Hematopoietic multipotent progenitor cell treated with erythropoietin and hydrocortisone succinate and interleukin-3 and kit ligand, for 8 days (in vitro differentiated cells): Measurements from ENCODE around the gene TMEM129.
A peak's percentile ranks its signal among the peaks of the same experiment; 100 is the strongest.
"Not testable (repeated sequence)": the region's sequence is repeated elsewhere in the genome, so short reads cannot be mapped to it uniquely, and the experiment has no call there.

ENCODE experiments used
- DNase-seq: peaks from one replicate; pipeline ENCODE4 v3.0.0-alpha.2; 2015

The TMEM129 gene

DNA sequence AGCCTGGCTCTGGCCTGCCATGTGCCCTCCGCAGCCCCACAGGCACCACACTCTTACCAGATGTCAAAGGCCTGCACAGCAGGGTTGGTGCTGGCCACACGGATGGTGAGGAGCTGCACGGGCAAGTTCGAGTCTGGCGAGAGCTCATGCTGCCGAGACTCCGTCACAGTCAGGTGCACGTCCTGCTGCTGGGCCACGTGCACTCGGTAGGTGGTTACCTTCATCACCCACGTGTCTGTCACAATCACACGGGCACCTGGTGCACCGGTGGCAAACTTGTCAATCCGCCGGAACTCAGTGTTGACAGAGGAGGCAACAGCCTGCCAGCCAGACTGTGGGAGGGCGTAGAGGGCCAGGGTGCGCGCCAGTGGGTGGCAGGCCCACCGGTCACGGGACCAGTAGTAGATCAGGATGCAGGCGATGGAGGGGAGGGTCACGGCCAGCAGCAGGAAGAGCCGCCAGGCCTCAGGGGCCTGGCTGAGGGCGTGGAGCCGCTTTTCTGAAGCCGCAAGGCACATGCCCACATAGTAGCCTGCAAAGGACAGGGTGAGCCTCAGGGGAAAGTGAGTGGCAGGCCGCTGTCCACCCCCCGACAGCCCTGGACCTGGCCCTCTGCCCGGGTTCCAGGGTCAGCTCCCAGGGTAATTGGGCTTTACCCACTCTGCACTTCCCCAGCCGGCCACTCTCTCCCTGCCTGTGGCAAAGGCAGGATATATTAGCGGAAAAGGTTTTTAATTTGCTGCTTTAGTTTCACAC is 2.9 kb downstream of the TMEM129 start:
- no peak for DNase-seq

DNA sequence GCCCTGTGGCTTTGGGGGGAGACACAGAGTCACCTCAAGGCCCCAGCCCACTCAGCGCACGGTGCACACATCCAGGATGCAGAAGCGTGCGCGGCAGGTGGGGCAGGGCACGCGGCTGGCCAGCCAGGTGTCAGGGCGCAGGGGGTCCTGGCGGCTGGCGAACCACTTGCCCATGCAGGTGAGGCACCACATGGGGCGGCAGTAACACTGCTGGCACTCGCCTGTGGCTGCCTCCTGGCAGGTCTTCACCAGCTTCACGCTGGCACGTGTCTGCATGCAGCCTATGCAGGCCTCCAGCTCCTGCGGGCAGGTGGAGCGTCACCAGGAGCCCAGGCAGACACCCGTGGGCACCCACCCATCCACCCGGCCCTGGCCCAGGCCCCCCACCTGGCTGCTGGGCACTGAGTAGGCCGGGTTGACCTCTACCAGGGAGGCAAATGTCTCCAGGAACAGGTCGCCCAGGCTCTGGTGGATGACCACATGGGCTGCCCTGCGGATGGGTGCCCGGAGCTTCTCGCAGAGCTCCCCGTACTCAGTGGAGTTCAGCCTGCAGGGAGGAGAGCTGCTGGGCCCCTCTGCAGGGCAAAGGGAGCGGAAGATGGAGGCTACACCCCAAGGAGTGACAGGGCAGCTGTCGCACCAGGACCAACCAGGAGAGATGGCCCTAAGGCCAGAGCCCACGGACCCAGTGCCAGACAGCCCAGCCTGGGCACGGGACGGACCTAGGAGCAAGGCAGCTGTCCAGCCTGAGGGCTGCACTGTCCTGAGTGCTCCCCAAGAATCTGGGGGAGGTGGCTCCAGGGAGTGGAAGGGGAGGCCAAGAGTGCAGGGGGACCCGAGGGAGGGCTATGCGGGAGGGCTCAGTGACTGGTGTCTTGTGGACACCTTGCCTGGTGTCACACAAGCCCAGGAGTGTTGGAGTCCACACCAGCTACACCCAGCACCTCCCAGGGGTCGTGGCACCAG is 3.7 kb downstream of the TMEM129 start:
- no peak for DNase-seq

DNA sequence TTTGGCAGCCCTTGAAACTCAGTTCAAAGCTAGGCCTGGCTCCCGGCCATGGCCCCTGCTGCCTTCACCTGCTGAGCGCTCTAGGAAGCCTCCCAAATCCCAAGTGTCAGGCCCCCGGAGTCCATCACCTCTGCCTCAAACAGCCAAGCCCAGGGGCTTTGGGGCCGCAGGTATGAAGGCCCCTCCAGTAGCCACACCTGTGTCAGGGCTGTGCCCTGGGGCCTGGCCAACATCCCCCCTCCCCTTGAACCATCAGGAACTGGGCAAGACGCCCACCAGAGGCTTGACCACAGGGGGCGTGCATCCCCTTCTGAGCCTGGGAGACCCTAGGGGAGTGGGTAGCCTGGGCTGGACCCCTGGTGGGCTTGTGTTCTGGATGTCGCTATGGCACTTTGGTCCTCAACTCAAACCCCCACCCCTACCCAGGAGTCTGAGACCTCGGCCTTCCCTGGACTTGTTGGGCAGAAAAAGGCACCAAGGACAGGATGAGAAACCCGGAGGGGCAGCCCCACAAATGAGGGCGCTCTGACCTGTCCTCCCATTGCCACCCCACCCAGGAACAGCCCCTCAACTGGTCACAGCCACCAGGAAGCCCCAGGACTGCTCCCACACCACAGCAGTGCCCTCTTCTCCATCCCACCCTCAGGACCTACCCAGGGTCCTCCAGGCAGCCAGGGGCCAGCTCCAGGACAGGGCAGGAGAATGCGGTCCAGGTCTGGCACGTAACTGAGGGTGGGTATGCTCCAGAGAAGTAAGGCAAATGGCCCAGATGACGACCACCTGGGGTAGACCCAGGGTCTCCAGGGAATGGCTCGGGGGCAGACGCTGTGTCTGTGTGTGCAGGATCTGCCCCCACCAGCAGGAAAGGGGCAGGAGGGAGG is 4.8 kb downstream of the TMEM129 start:
- no peak for DNase-seq

DNA sequence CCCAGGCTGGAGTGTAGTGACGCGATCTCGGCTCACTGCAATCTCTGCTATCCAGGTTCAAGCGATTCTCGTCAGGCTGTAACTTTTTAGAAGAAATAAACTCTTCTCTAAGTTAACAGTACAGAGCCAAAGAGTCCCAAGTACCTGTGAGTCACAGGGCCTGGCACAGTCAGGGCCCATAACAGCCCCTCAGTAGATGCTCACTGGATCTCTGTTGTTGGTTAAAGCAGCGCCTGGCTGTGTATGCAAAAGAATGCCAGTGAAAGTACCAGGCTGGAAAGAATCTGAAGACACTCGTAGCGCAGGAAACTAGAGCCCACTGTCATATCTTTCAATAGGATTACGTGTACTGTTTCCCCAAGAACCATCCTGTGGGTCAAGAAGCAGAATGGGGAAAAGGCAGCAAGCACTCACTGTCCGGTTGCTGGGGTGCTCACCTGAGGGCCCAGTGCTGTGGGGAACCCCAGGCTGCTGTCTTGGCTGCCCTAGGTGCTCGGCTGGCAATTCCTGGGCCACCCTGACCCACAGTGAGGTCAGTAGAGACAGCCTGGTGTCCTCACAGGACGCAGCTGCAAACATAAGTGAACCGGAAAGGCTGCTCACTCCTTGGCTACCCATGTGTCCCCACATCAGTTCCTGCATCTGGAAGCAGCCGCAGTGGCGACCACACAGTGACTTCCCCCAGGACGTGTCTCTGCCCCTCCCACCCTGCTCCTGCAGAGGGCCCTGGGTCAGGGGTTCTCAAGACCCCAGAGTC is 5.9 kb downstream of the TMEM129 start:
- DNase-seq, result peak; percentile 48

DNA sequence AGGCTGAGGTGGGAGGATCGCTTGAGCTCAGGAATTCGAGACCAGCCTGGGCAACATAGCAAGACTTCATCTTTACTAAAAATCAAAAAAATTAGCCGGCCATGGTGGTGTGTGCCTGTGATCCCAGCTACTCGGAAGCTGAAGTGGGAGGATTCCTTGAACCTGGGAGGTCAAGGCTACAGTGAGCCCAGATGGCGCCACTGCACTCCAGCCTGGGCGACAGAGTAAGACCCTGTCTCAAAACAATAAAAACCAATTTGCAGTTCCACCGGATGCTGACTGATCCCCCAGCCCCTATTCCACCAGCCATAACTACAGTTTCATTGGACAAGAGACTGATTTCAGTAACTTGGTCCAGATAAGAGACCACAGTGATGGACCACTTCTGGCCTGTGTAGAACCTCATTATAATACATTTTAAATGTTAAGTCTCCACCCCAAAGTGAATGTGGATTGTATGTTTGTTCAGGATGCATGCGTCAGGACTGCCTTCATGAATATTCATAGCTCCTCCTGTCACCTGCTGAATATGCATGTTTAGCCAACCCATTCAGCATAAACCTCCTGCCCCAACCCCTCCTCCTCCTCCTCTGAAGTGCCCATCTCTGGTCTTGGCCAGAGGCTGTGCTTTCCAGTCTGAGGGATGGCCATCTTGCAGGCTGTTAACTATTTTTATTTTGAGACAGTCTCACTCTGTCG is 6.7 kb downstream of the TMEM129 start:
- DNase-seq, result peak; percentile 41

DNA sequence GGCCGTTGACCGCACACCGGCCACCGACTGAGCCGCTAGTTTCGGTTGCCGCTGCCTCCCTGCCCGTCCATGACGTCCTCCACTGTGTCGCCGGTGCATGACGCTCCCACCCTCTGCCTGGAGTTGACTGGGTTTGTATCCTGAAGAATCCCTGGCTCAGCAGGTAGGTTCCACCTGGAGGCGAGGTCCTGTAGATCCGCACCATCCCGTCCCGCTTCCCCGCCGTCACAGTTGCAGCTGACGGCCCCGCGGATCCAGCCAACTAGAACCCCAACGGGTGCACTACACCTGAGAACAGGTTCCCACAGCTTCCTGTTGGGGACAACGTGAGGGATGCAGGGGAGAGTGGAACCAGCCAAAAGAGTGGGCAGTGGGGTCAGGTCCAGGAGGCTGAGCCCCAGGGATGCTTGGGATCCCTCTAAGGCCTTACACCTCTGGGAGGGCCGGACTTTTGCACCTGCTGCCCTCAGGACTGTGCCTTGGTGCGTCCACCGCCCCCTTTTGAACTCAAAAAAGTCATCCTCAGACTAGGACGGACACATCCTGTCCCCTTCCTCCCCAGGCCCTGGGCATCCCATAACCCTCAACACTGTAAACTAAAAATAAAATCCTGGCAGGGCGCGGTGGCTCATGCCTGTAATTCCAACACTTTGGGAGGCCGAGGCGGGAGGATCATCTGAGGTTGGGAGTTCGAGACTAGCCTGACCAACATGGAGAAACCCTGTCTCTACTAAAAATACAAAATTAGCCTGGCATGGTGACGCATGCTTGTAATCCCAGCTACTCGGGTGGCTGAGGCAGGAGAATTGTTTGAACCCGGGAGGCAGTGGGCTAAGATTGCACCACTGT is 7.9 kb downstream of the TMEM129 start:
- no peak for DNase-seq

DNA sequence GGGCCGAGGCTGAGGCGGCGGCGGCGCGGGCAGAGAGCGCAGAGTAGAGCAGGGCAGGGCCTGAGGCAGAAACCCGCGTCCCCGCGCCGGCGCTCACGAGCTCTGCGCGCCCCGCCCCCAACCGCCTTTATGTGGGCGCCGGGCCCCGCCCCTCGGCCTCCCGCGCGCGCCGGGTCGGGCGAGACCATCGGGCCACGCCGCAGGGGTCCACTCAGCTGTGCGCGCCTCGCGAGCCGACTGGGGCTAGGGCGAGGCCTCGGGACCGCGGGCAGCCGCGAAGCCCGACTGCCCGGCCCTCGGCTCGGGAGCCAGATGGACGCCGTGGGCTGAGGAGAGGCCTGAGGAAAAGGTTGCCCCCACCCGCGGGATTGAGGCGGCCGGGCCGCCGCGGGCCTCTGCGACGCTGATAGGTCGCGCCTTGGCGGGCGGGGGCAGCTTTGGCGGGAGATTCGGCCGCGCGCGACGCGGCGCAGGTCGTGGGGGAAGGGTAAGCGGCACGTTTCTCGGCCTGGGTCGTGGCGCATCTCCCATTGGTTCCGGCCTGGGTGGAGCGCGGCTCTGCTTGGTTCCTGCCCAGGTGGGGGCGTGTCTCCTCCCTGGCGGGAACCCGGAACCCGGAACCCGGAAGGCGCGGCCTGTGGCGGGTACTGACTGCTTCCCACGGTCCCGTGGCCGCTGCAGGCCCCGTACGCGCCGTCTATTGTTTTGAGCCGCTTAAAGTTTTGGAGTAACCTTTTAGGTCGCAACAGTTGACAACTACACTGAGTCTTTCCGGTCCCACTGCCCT is 8.7 kb downstream of the TMEM129 start, which contains the start of gene SLBP:
Gene SLBP (minus strand): TSS at position 104 of the 787 bp plus-strand sequence. CDS start 131 bp downstream, outside the sequence.
- DNase-seq, result peak; percentile 97

DNA sequence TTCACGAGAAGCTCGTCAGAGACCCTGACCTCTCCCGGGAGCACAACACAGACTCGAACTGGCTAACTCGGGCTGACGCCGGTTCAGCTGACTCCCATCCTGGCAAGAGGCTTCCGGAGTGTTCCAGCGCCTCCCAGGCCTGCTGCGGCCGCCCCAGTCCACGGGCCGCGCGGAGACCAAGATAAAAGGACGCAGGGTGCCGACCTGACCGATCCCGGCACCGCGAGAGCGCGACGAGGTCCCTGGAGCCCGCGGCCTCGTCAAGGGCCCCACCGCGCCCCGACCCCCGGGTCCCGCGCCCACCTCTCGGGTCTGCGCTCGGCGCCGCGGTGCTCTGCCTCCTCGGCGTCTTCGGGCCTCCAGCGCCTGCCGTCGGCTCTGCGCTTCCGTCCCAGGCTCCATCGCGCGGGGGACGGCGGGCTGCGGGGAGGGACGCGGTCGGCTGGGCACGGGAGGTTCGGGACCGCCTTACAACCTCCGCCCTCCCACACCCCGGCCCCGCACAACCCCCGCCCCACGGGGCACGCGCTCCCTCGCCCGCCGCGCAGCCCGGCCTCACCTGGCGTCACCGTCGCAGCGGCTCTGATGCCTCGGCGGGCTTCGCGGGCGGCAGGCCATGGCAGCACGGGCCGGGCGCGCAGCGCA is 9.4 kb downstream of the TMEM129 start:
- DNase-seq, result peak; percentile 43

DNA sequence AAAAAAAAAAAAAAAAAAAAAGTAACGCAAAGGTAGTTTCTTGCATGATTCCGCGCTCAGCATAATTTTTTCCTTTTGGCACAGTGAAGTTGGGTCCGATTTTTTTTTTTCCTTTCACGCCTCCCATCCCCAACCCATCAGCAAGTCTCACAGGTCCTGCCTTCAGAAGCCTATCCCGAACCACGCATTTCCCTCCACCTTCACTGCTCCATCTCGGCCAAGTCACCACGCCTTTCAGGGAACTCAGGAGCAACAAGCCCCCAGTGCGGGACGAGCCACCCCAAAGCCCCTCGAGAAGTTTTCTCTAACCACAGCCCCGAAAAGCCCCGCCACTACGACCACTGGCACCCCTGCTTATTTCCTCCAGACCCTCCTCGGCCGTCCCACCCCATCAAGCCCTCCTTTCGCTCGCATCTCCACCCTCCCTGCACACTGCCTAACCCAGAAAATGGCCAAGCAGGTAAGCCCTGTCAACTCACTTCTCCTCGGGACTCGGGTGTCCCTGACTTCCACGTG is 10.0 kb downstream of the TMEM129 start:
- no peak for DNase-seq

DNA sequence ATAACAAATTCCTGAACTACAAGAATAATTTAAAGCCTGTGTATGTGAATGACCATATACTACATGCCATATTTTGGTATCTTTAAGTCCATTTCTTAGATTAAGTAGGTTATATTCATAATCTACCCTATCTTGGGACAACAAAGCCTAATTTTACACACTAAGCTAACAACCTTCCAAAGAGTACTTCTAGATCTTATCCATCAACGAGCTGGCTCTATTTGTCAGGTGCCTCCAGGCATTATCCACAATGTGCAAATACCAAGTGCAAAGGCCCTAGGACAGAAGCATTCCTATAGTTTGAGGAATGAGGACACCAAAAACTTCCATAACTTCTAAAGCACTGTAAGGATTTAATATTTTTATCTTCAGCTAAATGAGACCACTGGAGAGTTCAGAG is 12.5 kb downstream of the TMEM129 start:
- DNase-seq, result no peak

DNA sequence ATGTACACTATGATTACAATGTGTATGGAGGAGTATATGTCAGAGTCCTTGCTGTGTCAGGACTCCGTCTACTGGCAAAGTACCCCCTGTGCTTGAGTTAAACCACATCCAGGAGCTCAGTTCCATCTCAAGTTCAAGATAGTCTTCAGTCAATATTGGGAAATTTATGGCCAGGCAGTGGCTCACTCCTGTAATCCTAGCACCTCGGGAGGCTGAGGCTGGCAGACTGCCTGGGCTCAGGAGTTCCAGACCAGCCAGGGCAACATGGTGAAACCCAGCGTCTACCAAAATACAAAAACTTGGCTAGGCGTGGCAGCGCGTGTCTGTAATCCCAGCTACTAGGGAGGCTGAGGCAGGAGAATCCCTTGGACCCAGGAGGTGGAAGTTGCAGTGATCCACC is 14.8 kb downstream of the TMEM129 start:
- no peak for DNase-seq

DNA sequence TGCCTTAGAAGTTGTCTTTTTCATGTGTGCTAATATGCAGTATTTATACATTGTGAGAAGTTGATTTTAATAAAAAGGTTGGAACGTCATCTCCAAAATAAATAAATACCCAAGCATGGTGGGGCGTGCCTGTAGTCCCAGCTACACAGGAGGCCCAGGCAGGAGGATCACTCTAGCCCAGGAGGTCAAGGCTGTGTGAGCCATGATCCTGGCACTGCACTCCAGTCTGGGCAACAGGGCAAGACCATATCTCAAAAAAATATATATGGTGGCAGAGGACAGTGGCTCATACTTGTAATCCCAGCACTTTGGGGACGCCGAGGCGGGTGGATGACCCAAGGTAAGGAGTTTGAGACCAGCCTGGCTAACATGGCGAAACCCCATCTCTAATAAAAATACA is 15.4 kb downstream of the TMEM129 start:
- DNase-seq, result no peak

DNA sequence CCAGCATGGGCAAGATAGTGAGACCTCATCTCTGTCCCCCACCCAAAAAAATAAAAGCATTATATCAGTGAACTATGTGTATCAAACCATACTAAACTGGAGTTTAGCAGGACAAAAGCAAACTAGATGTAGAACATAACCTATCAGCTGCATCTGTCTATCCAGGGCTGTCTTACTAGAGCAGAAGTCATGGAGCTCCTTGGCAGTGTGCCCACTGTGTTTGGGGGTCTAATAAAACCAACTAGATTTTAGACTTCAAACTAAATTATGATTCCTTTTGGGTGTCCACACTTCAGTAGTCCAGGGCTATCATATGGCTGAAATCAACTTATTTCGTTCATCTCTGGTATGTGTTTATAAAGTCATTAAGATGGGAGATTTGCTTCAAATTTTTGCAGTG is 17.3 kb downstream of the TMEM129 start:
- peak; percentile 46 for DNase-seq

DNA sequence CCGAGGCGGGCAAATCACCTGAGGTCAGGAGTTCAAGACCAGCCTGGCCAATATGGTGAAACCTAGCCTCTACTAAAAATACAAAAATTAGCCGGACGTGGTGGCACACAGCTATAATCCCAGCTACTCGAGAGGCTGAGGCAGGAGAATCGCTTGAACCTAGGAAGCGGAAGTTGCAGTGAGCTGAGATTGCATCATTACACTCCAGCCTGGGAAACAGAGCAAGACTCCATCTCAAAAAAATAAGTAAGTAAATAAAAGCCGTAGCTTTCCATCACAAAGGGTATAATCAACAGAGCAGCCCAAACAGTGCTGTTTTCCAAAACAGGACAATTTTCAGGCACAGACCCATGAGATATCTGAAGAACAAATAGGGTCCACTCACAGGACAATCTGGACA is 19.5 kb downstream of the TMEM129 start:
- DNase-seq, result not testable (repeated sequence)

DNA sequence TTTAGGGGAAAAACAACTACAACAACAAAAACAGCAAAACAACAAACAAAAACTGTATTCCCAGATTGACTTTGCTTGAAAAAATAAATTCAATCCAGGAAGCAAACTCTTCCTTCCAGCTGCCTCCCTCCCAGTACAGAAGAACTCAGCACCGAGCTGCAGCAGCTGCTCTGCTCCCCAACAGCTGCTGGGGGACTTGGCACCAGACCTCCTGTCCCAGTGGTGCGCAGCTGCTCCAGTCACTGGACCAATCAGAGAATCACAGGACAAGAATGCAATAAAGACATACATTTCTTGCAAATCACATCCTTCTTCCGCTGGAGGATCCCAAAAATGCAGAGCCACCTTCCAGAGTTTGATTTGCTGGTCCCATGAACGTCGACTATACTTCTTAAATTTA is 25.2 kb downstream of the TMEM129 start:
- no peak for DNase-seq

DNA sequence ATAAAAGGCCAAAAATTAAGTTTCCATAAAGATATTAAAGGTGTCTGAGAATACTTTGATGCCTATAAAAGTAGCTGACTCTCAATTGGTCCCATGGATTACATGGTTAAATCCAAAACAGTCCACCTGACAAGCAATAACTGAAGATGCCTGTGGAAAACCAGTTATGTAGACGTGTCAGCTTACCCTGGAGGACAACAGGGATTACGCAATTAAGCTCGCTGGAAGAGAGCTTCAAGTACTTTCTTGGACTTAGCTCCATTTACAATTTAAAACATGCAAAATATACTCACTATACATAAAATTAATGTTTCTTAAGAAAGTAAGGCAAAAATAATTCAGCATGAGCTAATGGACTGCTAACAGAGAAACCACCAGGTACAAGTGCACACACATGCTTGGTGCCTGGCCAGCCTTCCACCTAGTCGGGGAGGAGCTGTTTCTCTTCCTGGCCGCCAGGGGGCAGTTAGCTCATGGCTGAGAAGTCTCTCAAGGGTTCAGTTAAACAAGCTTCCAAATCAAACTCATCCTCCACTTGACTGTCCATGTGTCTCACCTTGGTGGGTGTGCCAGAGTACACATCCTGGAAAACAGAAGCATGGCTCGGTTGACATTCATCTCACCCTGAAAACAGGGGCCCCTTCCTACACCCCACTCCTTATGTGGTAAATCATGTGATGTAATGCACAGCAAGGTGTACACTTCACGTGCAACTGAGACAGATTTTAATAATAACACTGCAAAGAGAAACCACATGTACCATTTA is 27.8 kb downstream of the TMEM129 start:
- DNase-seq, result peak; percentile 84

DNA sequence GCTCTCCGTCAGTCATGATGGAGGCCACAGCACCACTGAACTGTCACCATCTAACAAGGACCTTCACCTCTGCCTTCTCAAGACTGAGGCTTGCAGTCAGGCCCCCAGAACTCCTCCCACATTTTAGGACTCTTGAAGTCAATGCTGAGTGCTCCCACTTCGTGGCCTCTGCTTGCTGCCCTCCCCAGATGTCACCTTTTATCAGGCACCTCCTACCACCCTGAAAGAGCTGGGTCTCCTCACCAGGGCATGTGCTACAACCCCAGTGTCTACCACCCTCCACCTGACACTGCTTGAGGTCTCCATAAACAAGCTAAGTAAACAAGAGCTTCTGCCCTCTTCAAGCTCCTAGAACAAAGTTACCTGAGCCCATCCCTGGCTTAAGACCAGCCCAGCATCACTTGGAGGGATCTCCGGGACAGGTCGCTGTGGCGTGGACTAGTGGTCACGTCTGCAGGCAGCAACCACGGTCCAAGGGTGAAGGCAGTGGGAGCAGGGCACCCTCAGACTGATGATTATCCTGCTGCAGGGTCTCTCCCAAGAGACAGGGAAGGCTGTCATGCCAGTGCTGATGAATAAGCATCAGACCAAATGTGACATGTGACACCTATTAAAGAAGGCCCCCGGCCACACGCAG is 29.3 kb downstream of the TMEM129 start:
- no peak for DNase-seq

DNA sequence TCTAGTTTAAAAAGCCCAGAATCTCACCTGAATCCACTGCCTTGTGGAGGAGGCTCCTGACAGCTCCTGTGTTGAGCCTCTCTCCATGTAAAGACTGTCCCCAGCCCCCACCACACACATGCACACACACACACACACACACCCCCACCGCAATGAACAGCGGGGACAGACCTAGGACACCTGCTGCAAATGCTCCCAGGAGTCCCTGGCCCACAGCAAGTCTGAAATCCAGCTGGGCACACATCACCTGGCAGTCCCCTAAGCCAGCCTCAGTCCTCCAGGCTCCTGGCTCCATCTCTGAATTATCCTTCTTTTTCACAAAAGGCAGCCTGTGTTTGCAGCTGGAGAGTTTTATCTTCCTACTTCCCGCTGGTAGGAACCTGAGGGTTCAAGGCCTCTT is 30.4 kb downstream of the TMEM129 start:
- DNase-seq, result no peak
